Activated CD4-positive, CD25-positive, alpha-beta regulatory T cell treated with anti-CD3 and anti-CD28 coated beads, Interleukin-2, amount 50 U/mL, for 16 hours (primary cell): ENCODE results near the gene TTC21B.
"Not testable (repeated sequence)": the region's sequence is repeated elsewhere in the genome, so short reads cannot be mapped to it uniquely, and the experiment has no call there.

Source experiments
- DNase-seq: peaks from one replicate; pipeline ENCODE4 v3.0.0-alpha.2; 2020; ENCODE audit warnings: low read depth, low spot score

TTC21B gene

DNA sequence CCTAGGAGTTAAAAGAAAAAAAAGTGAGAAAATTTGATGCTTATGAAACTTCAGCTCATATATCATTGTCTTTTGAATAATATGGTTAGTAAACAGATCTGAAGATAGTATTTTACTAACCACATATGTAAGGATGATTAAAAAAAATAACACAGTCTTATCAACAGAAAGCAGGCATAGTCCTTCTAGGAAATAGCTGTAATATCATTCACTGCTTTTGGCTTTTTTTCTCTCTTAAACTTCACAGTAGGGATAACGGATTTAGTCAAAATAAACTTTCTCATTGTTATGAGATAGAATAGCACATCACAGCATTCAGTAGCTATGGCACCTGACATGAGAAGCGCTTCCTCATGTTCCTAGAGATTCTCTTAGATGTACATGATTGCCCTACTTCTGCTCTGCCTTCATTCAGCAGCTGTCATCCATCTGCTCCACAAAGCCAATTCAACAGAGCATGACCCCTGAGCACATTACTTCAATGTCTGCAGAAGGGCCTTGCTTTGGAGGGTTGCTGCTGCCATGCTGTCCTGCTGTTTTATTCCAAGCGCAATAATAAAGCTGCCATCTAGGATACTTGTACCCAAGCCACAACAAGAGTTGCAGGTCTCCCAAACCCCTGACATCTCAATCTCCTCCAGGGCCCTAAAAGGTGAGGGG, 67.0 kb downstream of the TTC21B start:
- DNase-seq: no peak

- DNase-seq: no peak
These were observed 75.7 kb downstream of the TTC21B start for GRCh38 chr2:165877565-165878550.

GRCh38 chr2:165876712-165877111, 76.9 kb downstream of the TTC21B start:
- DNase-seq: no peak

- DNase-seq: no peak
These were observed 77.3 kb downstream of the TTC21B start for GRCh38 chr2:165876269-165876668.

DNA sequence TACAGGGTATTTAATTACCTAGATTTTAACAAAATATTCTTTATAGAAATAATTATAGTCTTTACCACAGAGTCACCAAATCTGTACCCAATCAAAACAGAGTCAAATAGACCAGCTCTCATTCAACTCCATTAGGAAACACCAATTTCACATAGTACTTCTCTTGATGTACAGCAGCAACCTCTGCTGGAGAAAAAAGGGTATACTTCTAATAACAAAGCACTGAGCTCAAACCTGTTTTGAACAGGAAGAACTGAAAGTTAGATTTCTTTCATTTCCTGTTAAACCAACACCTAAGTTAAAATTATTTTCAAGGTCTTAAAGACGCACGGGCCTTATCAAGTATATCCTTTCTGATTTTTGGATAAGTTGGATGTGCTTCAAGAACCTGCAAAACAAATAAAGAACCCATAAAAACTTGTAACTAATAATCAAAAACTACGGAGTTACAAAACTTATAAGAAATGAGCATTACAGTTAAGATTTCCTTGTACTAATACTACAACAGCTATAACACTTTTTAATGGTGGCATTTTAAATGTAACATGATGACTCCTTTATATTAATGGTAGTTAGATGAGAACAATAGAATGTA, 79.0 kb downstream of the TTC21B start:
- DNase-seq: no peak

DNA sequence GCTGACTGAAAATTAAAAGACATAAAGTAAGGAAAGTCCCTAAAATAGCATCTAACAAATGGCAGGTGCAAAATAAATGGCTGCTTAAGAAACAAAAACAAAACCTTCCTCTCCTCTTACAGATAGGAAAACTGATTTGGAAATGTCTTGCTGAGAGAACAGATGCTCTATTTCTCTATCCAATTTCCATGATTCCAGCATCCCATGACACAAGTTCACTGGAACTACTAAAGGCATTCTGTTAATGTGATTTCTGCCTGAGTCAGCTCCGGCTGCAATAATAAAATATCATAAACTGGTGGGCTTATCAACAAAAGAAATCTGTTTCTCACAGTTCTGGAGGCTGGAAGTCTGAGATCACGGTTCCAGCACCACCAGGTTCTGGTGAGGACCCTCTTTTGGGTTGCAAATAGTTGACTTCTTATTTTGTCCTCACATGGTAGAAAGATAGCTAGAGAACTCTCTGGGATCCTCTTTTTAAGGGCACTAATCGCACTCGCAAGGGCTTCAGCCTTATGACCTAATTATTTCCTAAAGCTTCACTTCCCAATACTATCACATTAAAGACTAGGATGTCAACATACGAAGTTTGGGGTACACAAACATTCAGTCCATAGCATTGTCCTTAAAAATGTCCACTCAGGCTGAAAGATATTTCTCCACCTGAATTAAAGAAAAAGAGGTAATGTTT, 81.3 kb downstream of the TTC21B start:
- DNase-seq: no peak

DNA sequence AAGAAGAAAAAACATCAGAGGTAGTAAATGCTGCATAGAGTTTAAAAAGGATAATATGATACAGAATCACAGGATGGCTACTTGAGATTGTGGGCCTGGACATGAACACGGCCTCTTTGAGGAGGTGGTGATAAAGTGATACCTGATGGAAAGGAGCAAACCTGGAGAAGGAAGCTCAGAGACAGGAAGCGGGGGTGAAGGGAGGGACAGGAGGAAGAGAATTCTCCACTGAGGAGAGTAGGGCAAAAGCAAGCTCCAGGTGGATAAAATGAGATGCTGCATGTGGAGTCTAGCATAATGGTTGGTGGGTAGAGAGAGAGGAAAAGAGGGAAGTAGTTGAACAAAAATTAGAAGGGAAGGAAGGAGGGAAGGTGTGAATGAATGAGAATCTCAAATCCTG, 82.6 kb downstream of the TTC21B start:
- no peak for DNase-seq

- no peak for DNase-seq
These were observed 83.2 kb downstream of the TTC21B start for GRCh38 chr2:165870346-165870745.

DNA sequence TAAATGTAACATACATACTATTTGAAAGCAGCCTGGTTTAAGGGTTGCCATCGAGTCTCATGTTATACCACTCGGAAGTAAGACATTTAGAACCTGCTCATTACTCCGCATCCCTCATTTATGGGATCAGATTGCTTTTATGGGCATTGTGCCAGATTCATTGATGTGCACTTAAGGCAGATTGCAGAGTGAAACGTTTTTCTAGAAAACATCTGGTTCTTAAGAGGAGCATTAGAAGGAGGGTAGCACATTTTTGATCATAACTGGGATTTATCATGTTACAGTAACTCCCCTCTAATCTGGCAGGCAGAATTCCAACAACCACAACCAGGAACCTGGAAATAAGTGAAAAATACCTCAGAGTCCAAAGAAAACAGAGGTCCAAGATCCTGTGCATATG, 85.4 kb downstream of the TTC21B start:
- DNase-seq: no peak

- no peak for DNase-seq
These were observed 89.3 kb downstream of the TTC21B start for GRCh38 chr2:165864296-165864695.

DNA sequence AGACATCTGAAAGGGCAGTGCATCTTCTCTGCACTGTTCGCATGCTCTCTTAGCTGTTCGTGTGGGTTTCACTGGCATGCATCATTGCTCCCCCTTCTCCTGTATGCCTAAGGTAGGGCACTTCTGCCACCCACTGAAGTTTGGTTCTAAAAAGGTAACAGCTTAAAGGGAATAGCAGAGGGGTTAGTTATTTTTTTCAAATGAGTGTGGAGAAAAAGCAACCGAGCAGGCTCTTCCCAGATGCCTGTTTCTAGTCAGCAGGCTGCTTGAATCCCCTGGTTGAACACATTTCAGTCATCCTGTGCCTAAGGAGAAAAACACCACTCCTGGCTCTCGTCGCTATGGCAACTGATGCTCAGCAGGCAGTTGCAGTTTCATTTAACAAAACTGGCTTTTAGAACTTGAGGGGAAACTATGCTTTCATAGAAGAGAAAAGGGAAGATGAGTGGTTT, 89.7 kb downstream of the TTC21B start:
- DNase-seq: no peak

- DNase-seq: not testable (repeated sequence)
These were observed 92.5 kb downstream of the TTC21B start for GRCh38 chr2:165861083-165861482.

DNA sequence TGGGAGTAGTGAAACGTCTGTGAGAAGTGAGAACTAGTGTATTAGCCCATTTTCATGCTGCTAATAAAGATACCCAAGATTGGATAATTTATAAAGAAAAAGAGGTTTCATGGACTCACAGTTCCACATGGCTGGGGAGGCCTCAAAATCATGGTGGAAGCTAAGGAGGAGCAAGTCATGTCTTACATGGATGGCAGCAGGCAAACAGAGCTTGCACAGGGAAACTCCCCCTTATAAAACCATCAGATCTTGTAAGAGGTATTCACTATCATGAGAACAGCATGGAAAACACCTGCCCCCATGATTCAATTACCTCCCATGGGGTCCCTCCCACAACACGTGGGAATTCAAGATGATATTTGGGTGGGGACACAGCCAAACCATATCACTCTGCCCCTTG, 93.9 kb downstream of the TTC21B start:
- DNase-seq: not testable (repeated sequence)

DNA sequence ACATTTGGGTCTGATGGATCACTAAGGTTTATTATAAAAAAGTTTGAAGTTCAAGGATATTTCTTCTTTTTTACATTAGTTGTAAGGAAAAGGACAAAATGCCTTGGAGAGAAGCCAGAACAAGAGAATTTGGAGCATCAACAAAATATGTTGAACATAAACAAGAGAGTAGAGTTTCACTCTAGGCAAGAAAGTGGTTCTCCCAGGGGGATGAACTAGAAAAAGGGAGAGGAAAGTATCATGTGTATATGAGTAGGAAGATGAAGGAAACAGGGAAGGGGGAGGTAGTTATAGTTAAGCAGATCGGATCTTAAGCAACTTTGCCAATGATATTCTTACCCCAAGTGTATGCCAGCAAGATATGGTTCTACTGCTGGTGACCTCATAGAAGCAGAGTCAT, 95.7 kb downstream of the TTC21B start:
- no peak for DNase-seq

DNA sequence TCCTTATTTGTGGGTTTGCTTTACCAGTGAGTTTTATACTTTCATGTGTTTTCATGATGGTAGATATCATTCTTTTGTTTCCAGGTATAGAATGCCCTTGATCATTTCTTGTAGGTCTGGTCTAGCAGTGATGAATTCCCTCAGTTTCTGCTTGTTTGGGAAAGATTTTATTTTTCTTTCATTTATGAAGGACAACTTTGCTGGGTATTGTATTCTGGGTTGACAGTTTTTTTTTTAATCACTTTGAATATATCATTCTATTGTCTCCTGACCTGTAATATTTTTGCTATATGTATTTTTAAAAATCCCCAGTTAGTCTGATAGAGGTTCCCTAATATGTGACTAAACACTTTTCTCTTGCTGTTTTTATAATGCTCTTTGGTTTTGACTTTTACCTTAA, 101.2 kb downstream of the TTC21B start:
- no peak for DNase-seq

- DNase-seq: no peak
These were observed 106.6 kb downstream of the TTC21B start for GRCh38 chr2:165847001-165847400.

GRCh38 chr2:165846056-165846455, 107.5 kb downstream of the TTC21B start:
- DNase-seq: no peak

GRCh38 chr2:165844216-165844615, 109.4 kb downstream of the TTC21B start:
- no peak for DNase-seq

DNA sequence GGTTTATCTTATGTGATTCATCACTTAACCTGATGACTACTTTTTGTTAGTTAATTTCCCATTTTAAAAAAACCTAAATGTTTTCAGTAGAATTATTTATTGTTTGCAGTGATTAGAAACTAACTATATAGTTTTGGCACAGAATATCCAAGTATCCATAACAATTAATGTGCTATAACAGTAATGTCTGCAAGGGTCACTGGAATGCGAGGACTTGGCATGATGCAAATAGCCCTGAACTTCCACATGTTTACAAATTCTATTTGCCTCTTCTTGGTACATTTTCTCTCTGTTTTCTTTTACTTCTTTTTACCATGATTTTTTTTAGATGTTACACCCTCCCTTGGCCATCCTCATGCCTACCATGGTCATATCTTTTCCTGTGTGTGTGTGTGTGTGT, 110.2 kb downstream of the TTC21B start:
- DNase-seq: no peak

DNA sequence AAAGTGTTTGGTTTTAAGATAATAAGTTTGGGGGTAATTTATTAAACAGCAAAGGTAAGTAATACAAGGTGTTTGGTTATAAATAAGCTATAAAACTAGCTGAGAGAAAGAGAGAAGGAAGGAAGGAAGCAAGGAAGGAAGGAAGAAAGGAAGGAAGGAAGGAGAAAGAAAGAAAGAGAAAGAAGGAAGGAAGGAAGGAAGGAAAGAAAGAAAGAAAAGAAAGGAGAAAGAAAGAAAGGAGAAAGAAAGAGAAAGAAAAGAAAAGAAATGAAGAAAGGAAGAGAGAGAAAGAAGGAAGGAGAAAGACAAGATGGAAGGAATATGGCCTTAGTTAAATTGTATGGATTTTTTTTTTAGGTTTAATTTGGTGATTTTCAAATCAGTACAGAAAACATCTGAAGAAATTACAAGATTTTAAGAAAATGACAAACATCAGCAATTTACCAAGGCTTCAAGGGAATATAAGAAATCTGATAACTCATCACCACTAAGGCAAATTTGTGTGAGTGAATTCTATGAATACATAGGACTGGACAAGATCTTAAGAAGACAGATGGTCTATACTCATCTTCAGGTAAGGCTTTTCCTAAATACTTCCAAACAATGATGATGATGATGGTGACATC, 113.1 kb downstream of the TTC21B start:
- no peak for DNase-seq

DNA sequence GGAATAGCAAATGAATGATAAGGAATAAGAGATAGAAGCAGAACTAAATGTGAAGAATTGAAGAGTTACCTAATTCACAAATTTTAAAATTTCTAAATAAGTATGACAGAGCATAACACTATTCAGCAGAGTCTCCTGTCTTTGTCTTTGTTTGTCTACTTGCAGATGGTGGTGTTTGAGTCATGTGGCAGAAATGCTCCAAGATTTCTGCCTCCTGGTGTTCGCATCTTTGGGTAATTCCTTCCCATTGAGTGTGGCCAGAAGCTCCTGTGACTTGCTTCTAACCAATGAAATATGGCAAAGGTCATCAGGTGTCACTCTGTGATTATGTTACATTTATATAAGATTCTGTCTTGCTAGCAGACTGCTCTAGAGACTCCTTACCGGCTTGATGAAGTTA, 114.0 kb downstream of the TTC21B start:
- DNase-seq: no peak
